Caki2 (cell line): ENCODE results near the gene CRY1. TPM values are rescaled to one million over a fixed set of nuclear protein-coding genes. Genes with fewer than 3 reads are reported as not detected.
A peak's percentile ranks its signal among the peaks of the same experiment; 100 is the strongest.
"Not testable (repeated sequence)": the region's sequence is repeated elsewhere in the genome, so short reads cannot be mapped to it uniquely, and the experiment has no call there.

Experiments used
- DNase-seq: peaks from one replicate; pipeline ENCODE4 v3.0.0-alpha.2; 2015; ENCODE audit warnings: low read depth
- in situ Hi-C: cut with HindIII; loops from 2 replicates; pipeline ENCODE4 v1.10.0; 2016; ENCODE audit warnings: low sequenced_read_pairs, low pct_unique_long_range_greater_than_20kb, mixed read lengths
- total RNA-seq: library from RNA; depleted of rRNA; stranded (reverse); fragments of >200 nt; shearing (Covaris generic); gene quantifications from 2 replicates; pipeline ENCODE4 v1.2.3, GENCODE V29; 2014; ENCODE audit warnings: low replicate concordance

Gene CRY1
- total RNA-seq, 1 experiment from 2014 or later, result 12.5 TPM

GRCh38 chr12:107088912-107089311, 4.4 kb downstream of the CRY1 start:
- in situ Hi-C loops, result no loop called here
- DNase-seq, result no peak

- in situ Hi-C loops, result no loop called here
- DNase-seq, result no peak
Observed at GRCh38 chr12:107086314-107086713, 7.0 kb downstream of the CRY1 start.

- in situ Hi-C loops, result no loop called here
- no peak for DNase-seq
Observed at GRCh38 chr12:107081778-107082177, 11.6 kb downstream of the CRY1 start.

- in situ Hi-C loops, result no loop called here
- no peak for DNase-seq
Observed at GRCh38 chr12:107080299-107080698, 13.1 kb downstream of the CRY1 start.

- DNase-seq, result peak; percentile 45
- in situ Hi-C loops, result no loop called here
Observed at GRCh38 chr12:107079172-107080011, 14.0 kb downstream of the CRY1 start.

- DNase-seq, in situ Hi-C loops: not testable (repeated sequence)
Observed at GRCh38 chr12:107073266-107073665, 20.1 kb downstream of the CRY1 start.

GRCh38 chr12:107066691-107067090, 26.7 kb downstream of the CRY1 start:
- in situ Hi-C loops, result no loop called here
- no peak for DNase-seq

GRCh38 chr12:107064687-107065086, 28.7 kb downstream of the CRY1 start:
- no peak for DNase-seq
- in situ Hi-C loops, result no loop called here

GRCh38 chr12:107064243-107064642, 29.1 kb downstream of the CRY1 start:
- in situ Hi-C loops, result no loop called here

GRCh38 chr12:107058190-107058589, 35.2 kb downstream of the CRY1 start:
- in situ Hi-C loops, result no loop called here
- no peak for DNase-seq

More at GRCh38 chr12:107064243-107064642, 29.1 kb downstream of the CRY1 start:
- no peak for DNase-seq

- in situ Hi-C loops, result no loop called here
- no peak for DNase-seq
Observed at GRCh38 chr12:107057071-107057834, 36.1 kb downstream of the CRY1 start.

- DNase-seq, result no peak
- in situ Hi-C loops, result no loop called here
Observed at GRCh38 chr12:107053709-107054108, 39.6 kb downstream of the CRY1 start.

GRCh38 chr12:107045186-107045585, 48.2 kb downstream of the CRY1 start:
- in situ Hi-C loops, result no loop called here

GRCh38 chr12:107042801-107043200, 50.5 kb downstream of the CRY1 start:
- DNase-seq, result no peak
- in situ Hi-C loops, result no loop called here

More at GRCh38 chr12:107045186-107045585, 48.2 kb downstream of the CRY1 start:
- DNase-seq, result no peak

GRCh38 chr12:107035733-107036132, 57.6 kb downstream of the CRY1 start:
- in situ Hi-C loops, result no loop called here

GRCh38 chr12:107033758-107034739, 59.3 kb downstream of the CRY1 start:
- DNase-seq, result no peak
- in situ Hi-C loops, result no loop called here

More at GRCh38 chr12:107035733-107036132, 57.6 kb downstream of the CRY1 start:
- no peak for DNase-seq

- in situ Hi-C loops, result no loop called here
- no peak for DNase-seq
Observed at GRCh38 chr12:107032266-107032665, 61.1 kb downstream of the CRY1 start.

- no peak for DNase-seq
- in situ Hi-C loops, result no loop called here
Observed at GRCh38 chr12:107031061-107031460, 62.3 kb downstream of the CRY1 start.
